Effector memory CD4-positive, alpha-beta T cell (primary cell): ENCODE data around the gene KIF16B.

Source experiments
- DNase-seq, 3 donors: peaks; one replicate each; pipeline ENCODE4 v3.0.0-alpha.2; 2020
- H3K27ac ChIP-seq: 2 replicates; pipeline ENCODE4 v1.7.0; 2013; ENCODE audit warnings: mild to moderate bottlenecking, low read length, moderate library complexity; ENCODE audit not compliant: insufficient read depth, poor library complexity, severe bottlenecking
- H3K27me3 ChIP-seq: replicated peaks from 2 replicates; pipeline ENCODE4 v1.7.0; 2013; ENCODE audit warnings: mild to moderate bottlenecking, low read length; ENCODE audit not compliant: insufficient read depth, control insufficient read depth, poor library complexity, severe bottlenecking
- H3K36me3 ChIP-seq: 2 replicates; pipeline ENCODE4 v1.7.0; 2013; ENCODE audit warnings: mild to moderate bottlenecking, low read length, moderate library complexity; ENCODE audit not compliant: control insufficient read depth, insufficient read depth
- H3K4me1 ChIP-seq: 2 replicates; pipeline ENCODE4 v1.7.0; 2013; ENCODE audit warnings: low read length, mild to moderate bottlenecking; ENCODE audit not compliant: control insufficient read depth, insufficient read depth, poor library complexity, severe bottlenecking
- H3K4me3 ChIP-seq: 2 replicates; pipeline ENCODE4 v1.7.0; 2013; ENCODE audit warnings: low read length, low read depth, mild to moderate bottlenecking; ENCODE audit not compliant: insufficient read depth, poor library complexity, severe bottlenecking
- H3K9me3 ChIP-seq: 2 replicates; pipeline ENCODE4 v1.7.0; 2013; ENCODE audit warnings: mild to moderate bottlenecking, low read length, moderate library complexity; ENCODE audit not compliant: control insufficient read depth

Gene KIF16B

DNA sequence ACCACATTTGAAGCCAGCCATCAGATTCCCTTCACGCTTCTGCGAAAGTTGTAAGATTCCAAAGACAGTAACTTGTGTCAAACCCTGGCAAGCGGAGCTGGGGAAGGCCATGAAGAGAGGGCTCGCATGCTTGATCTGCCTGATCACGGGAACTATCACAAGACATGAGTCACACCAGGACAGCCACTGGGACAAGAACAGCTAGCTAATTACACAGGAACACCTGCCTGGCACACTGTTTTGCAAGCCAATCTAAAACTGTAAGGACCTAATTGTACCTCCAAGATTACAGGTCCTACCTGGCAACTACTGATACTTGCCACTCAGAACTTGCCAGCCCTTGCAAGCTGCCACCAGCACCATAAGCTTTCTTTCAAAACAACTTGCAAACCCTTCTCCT lies 289.3 kb downstream of the KIF16B start:
- DNase-seq: no peak
- H3K27ac ChIP-seq: no peak overlapping the region

DNA sequence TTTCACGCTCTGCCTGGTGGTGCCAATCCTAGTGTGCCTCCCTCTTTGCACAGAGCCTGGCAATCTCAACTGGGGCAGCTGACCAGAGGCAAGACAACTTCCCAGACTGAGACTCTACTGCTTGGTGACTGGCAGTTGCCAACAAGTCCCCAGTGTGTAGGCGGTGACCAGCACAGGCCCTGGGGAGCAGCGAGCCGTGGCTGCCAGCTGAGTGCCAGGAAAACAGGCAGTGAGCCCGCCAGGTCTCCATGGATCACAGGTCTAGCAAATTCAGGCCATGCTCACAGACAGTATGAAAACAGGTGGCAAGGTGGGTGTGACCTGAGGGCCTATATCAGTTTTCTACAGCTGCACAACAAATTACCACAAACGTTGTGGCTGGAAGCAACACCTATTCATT lies 289.9 kb downstream of the KIF16B start:
- Histone ChIP-seq H3K36me3 (no peaks in the 10 kb centered on the region), H3K9me3 (no peaks in the 10 kb centered on the region), H3K4me1 (no peaks in the 10 kb centered on the region), H3K27ac (no peak overlapping the region), H3K4me3 (no peak overlapping the region), H3K27me3 (no peaks in the 10 kb centered on the region)
- DNase-seq: no peak

More for the DNA sequence above, 289.3 kb downstream of the KIF16B start:
- no peaks in the 10 kb centered on the region for H3K36me3 ChIP-seq
- no peaks in the 10 kb centered on the region for H3K4me1 ChIP-seq
- no peaks in the 10 kb centered on the region for H3K27me3 ChIP-seq
- no peaks in the 10 kb centered on the region for H3K9me3 ChIP-seq
- H3K4me3 ChIP-seq: no peak overlapping the region

DNA sequence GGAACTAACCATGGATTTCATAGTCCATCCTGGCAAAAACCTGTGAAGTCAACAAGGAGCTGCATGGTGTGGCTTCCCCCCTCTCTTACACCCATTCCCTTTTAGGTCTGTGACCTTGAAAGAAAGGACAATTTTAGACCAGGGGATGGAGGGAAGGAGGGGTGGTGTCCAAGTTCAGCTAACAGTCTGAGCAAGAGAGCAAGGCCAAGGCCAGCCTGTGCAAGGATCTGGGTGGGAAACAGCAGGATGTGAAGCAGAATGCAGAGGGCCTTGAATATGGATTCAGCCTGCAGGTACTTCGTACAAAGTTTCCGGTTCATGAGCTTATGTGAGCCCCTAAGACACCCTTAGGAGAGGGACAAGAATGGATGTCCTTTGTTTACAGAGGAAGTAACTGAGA lies 293.0 kb downstream of the KIF16B start:
- no peaks in the 10 kb centered on the region for H3K9me3 ChIP-seq
- no peak overlapping the region for H3K27ac ChIP-seq

DNA sequence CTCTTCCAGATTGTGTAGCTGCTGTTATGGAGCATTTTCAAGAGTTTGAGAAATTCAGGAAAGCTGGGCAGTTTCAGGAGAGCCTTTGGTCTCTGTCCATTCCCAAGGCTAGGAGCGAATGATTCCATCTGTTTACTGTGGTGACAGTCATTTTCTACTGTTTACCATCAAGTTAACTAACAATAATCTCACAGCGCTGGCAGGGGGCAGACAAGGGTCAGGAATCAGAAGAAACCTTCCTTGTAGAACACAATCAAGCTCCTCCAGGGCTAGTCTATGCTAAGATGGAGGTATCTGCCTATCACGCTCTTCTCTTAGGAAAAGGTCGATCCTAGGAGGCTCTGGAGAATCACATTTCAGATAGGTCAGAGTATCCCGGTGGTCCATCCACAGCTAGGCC lies 293.9 kb downstream of the KIF16B start:
- Histone ChIP-seq H3K27me3 (no peaks in the 10 kb centered on the region), H3K9me3 (no peaks in the 10 kb centered on the region), H3K4me1 (no peaks in the 10 kb centered on the region), H3K4me3 (no peak overlapping the region), H3K27ac (no peak overlapping the region), H3K36me3 (no peaks in the 10 kb centered on the region)
- DNase-seq: no peak

More for the DNA sequence above, 293.0 kb downstream of the KIF16B start:
- Histone ChIP-seq H3K36me3 (no peaks in the 10 kb centered on the region), H3K4me3 (no peak overlapping the region), H3K4me1 (no peaks in the 10 kb centered on the region), H3K27me3 (no peaks in the 10 kb centered on the region)
- DNase-seq: no peak

DNA sequence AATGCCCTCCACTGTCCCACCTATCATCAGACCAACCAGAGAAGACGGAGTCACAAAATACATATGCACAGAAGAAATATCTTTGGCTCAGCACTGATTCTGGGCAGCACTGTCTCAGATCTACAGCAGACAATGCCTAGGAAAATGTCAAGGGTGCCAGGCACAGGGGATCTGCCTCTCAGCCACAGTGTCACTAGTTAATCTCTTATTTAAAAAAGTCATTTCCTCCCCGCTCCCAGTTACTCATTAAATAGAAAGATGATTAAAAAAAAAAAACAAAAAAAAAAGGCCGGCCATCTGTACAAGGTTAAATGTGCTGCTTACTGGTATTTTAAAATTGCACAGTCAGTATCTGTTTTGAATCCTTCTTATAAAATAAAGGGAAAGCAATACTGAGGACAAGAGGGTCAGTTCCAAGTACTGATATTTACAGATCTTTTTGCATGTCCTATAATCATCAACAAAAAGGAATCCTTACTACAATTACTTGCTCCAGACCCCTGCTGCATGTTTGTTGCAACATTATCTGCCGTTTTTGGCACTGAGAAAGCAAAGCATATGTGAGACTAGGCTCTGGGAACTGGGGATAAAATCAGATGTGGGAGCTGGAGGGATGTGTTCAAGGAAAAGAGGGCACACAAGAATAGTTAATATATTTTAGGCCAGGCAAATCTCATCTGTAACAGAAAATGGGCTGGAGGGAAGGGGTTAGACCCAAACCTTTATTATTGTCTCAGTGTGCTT lies 299.3 kb downstream of the KIF16B start:
- no peaks in the 10 kb centered on the region for H3K9me3 ChIP-seq

DNA sequence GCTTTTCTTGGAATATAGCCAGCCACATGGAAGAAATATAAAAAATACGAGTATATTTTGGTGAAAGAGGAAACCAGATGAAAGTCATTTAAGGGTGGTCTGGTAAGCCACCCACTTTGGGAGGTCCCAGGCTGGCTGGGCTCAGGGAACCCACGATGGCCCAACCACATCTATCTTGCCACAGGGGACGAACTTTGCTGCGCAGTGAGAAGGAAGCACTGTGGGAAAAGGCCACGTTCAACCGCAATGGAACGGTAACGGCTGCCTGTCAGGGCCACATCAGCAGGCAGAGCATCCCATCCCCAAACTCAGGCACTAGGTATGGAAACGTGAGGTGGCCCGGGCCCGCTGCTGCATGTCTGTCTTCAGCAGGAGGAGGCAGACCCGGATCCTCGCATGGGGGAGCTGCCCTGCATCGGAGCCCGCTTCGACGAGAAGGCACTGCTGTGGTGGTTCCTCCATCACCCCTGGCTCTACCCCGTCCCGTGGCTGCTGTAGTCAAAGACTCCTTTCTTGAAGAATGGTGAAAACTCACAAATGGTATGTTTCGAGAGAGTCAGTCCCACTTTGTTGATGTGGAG lies 300.4 kb downstream of the KIF16B start:
- Histone ChIP-seq H3K36me3 (no peaks in the 10 kb centered on the region), H3K4me1 (no peaks in the 10 kb centered on the region), H3K27me3 (no peaks in the 10 kb centered on the region), H3K27ac (no peak overlapping the region), H3K9me3 (no peaks in the 10 kb centered on the region), H3K4me3 (no peak overlapping the region)
- DNase-seq: no peak

More for the DNA sequence above, 299.3 kb downstream of the KIF16B start:
- Histone ChIP-seq H3K4me3 (no peak overlapping the region), H3K27ac (no peak overlapping the region), H3K36me3 (no peaks in the 10 kb centered on the region), H3K27me3 (no peaks in the 10 kb centered on the region), H3K4me1 (no peaks in the 10 kb centered on the region)
- DNase-seq: no peak

DNA sequence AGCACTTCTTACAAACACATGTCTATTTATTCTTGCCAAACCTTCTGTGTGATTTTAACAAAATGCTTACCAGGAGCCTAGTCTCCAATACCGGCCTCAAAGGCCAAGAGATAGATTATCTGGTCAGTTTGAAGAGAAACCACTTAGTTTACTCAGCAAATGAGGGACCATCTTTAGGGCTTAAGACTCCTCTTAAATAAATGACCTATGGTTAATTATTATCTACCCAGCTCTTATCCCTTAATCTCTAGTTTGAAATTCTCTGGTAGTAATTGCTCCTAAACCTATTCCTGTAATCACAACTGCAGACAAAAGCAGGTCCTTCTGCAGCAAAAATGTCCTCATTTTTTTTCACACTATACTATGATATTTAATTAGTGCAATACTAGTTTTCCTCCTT lies 301.8 kb downstream of the KIF16B start:
- no peaks in the 10 kb centered on the region for H3K27me3 ChIP-seq
- no peak overlapping the region for H3K4me3 ChIP-seq
- no peak for DNase-seq
- H3K36me3 ChIP-seq: no peaks in the 10 kb centered on the region
- H3K27ac ChIP-seq: no peak overlapping the region
- H3K4me1 ChIP-seq: no peaks in the 10 kb centered on the region
- H3K9me3 ChIP-seq: no peaks in the 10 kb centered on the region

DNA sequence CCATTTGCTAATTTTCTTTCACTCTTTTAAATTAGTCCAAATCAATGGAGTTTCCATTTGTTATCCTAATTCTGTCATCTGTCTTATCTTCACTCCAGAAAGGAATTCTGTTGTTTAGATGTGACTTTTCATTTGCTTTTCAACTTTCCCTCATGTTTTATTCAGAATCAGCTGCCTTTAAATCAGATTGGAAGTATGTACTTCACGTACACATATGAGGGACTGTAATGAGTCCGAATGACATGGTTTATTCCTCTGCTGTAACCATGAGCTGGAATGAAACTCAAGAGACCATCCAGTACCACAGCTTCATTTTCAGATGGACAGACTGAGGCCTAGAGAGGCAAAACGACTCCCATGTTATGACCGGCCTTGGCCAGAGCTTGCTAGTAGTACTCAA lies 302.3 kb downstream of the KIF16B start:
- DNase-seq: no peak
- no peaks in the 10 kb centered on the region for H3K36me3 ChIP-seq
- no peaks in the 10 kb centered on the region for H3K4me1 ChIP-seq
- H3K27me3 ChIP-seq: no peaks in the 10 kb centered on the region
- H3K4me3 ChIP-seq: no peak overlapping the region
- no peak overlapping the region for H3K27ac ChIP-seq
- H3K9me3 ChIP-seq: no peaks in the 10 kb centered on the region

DNA sequence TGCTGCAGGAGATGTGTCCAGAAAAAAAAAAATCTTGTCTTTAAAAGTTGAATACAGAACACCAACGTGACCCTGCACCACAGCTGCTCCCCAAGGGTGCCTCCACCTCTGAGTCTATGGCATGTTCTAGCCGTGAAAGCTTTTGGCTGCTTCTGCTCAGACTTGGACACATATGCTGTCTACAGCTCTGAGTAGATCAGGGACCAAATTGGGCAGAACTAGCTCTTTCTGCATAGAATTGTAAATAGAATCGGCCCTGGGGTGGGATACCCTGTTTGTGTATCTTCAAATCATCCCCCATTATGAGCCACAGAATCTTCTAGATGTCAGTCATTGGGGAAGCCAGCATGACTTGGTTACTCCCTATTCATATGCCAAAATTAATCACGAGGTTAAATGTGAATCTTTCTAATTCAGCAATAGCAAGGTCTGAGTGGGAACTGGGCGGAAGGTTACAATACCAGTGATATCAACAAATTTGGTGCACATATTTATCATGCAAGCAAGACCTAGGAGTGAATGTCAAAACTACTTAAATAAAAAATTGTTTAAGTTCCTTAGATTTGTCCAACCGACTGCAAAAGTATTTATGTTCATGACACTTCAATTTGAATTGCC lies 302.8 kb downstream of the KIF16B start:
- Histone ChIP-seq H3K4me3 (no peak overlapping the region), H3K9me3 (no peaks in the 10 kb centered on the region), H3K36me3 (no peaks in the 10 kb centered on the region), H3K27ac (no peak overlapping the region), H3K4me1 (no peaks in the 10 kb centered on the region), H3K27me3 (no peaks in the 10 kb centered on the region)
- DNase-seq: no peak

DNA sequence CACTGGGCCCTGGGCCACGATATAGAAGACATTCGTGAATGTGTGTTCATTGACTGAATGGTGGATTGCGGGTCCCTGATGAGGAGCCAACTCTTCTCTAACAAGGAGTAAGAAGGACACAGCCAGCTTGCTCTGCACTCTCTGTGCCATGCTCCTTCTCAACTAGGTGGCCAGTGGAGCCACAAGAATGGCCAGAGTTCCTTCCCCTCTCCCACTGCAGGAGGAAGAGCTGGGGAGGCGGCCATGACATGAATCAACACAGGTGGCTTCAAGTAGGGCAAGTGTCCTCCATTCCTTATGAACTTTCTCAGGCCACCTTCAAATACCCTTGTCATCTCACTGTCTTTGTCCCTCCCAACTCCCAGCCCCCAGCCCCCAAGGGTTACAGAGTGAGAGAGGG lies 305.7 kb downstream of the KIF16B start:
- no peak overlapping the region for H3K27ac ChIP-seq
- no peak overlapping the region for H3K4me3 ChIP-seq

More for the DNA sequence above, 305.7 kb downstream of the KIF16B start:
- Histone ChIP-seq H3K36me3 (no peaks in the 10 kb centered on the region), H3K27me3 (no peaks in the 10 kb centered on the region), H3K4me1 (no peaks in the 10 kb centered on the region), H3K9me3 (no peaks in the 10 kb centered on the region)
- DNase-seq: no peak
